OCI-LY1 (cell line): ENCODE measurements around the gene PTPRJ.

Experiments
- H2AFZ ChIP-seq: fragments of 200-600 bp; sonication (generic), shearing (Covaris generic); 2 replicates; pipeline ENCODE4 v1.6.0; 2014; ENCODE audit warnings: antibody characterized with exemption, mild to moderate bottlenecking, low read length
- H3F3A ChIP-seq: fragments of 200-600 bp; sonication (generic), shearing (Covaris generic); 2 replicates; pipeline ENCODE4 v1.6.0; 2014; ENCODE audit warnings: mild to moderate bottlenecking, antibody characterized with exemption, low read length, moderate library complexity; ENCODE audit not compliant: insufficient read depth
- H3K27ac ChIP-seq: fragments of 200-600 bp; sonication (generic); 2 replicates; pipeline ENCODE4 v1.5.1; 2014; ENCODE audit warnings: low read length, mixed run types, mild to moderate bottlenecking, low read depth; ENCODE audit not compliant: poor library complexity, severe bottlenecking
- H3K27me3 ChIP-seq: fragments of 200-600 bp; sonication (generic); 2 replicates; pipeline ENCODE4 v1.6.0; 2014; ENCODE audit warnings: antibody characterized with exemption, mild to moderate bottlenecking, low read length, moderate library complexity; ENCODE audit not compliant: insufficient read depth
- H3K36me3 ChIP-seq: fragments of 200-600 bp; sonication (generic); 2 replicates; pipeline ENCODE4 v1.6.1; 2014; ENCODE audit warnings: mild to moderate bottlenecking, antibody characterized with exemption, low read length, moderate library complexity, mixed read lengths; ENCODE audit not compliant: insufficient read depth
- H3K4me1 ChIP-seq: fragments of 200-600 bp; sonication (generic); 2 replicates; pipeline ENCODE4 v1.5.1; 2014; ENCODE audit warnings: mild to moderate bottlenecking, low read length, moderate library complexity; ENCODE audit not compliant: insufficient read depth, severe bottlenecking
- H3K4me2 ChIP-seq: fragments of 200-600 bp; sonication (generic), shearing (Covaris generic); 2 replicates; pipeline ENCODE4 v1.6.1; 2014; ENCODE audit warnings: low read length
- H3K4me3 ChIP-seq: fragments of 200-600 bp; sonication (generic); 2 replicates; pipeline ENCODE4 v1.5.1; 2014; ENCODE audit warnings: low read length, low read depth, mild to moderate bottlenecking, mixed read lengths; ENCODE audit not compliant: poor library complexity, severe bottlenecking
- H3K79me2 ChIP-seq: fragments of 200-600 bp; shearing (Covaris generic); 2 replicates; pipeline ENCODE4 v1.6.1; 2016; ENCODE audit warnings: mixed run types, low read length, mixed read lengths; ENCODE audit not compliant: insufficient read depth
- H3K9ac ChIP-seq: fragments of 200-600 bp; sonication (generic), shearing (Covaris generic); 2 replicates; pipeline ENCODE4 v1.6.1; 2014; ENCODE audit warnings: mild to moderate bottlenecking, low read length, mixed read lengths
- H3K9me2 ChIP-seq: fragments of 200-600 bp; sonication (generic), shearing (Covaris generic); 2 replicates; pipeline ENCODE4 v1.6.1; 2014; ENCODE audit warnings: low read depth, mild to moderate bottlenecking, low read length, mixed read lengths
- H3K9me3 ChIP-seq: fragments of 200-600 bp; shearing (Covaris generic); 2 replicates; pipeline ENCODE4 v1.6.1; 2014; ENCODE audit warnings: low read length, mixed read lengths
- H4K20me1 ChIP-seq: fragments of 200-600 bp; sonication (generic), shearing (Covaris generic); 2 replicates; pipeline ENCODE4 v1.6.0; 2016; ENCODE audit warnings: mild to moderate bottlenecking, low read length; ENCODE audit not compliant: insufficient read depth
- CTCF ChIP-seq: fragments of 200-600 bp; sonication (generic), shearing (Covaris generic); IDR thresholded peaks from 2 replicates; pipeline ENCODE4 v1.5.1; 2017; ENCODE audit warnings: mild to moderate bottlenecking, antibody characterized with exemption, low read length, moderate library complexity, mixed read lengths
- EZH2 ChIP-seq: fragments of 200-600 bp; sonication (generic), shearing (Covaris generic); IDR thresholded peaks from 2 replicates; pipeline ENCODE4 v1.8.0; 2017; ENCODE audit warnings: borderline replicate concordance, mixed run types, mild to moderate bottlenecking, antibody characterized with exemption, low read length, moderate library complexity, mixed read lengths

PTPRJ gene

GRCh38 chr11:48093795-48094642 is 113.7 kb downstream of the PTPRJ start:
- Histone ChIP-seq H3K79me2 (peaks cover 91% of the 10 kb centered on the region), H3K4me2 (peak overlapping the region; percentile 59), H4K20me1 (no peaks in the 10 kb centered on the region), H3K4me1 (peaks cover 98% of the 10 kb centered on the region), H3K9me2 (no peaks in the 10 kb centered on the region), H3K27ac (peak overlapping the region; percentile 81), H3K36me3 (no peaks in the 10 kb centered on the region), H3K9me3 (no peaks in the 10 kb centered on the region), H2AFZ (no peak overlapping the region), H3K4me3 (peak overlapping the region; percentile 30), H3K27me3 (no peaks in the 10 kb centered on the region), H3F3A (no peaks in the 10 kb centered on the region), H3K9ac (peak overlapping the region; percentile 55)
- no peak for TF ChIP-seq CTCF
- TF ChIP-seq EZH2: no peak

- TF ChIP-seq CTCF (no peak), EZH2 (no peak)
- H3K4me2 ChIP-seq: peak overlapping the region; percentile 59
- no peak overlapping the region for H3K4me3 ChIP-seq
- peaks cover 92% of the 10 kb centered on the region for H3K79me2 ChIP-seq
- no peaks in the 10 kb centered on the region for H3K36me3 ChIP-seq
- peaks cover 98% of the 10 kb centered on the region for H3K4me1 ChIP-seq
- no peaks in the 10 kb centered on the region for H3K27me3 ChIP-seq
- peak overlapping the region; percentile 44 for H3K9ac ChIP-seq
- no peak overlapping the region for H2AFZ ChIP-seq
- H4K20me1 ChIP-seq: no peaks in the 10 kb centered on the region
- no peaks in the 10 kb centered on the region for H3K9me3 ChIP-seq
- no peaks in the 10 kb centered on the region for H3K9me2 ChIP-seq
- H3K27ac ChIP-seq: peak overlapping the region; percentile 81
- H3F3A ChIP-seq: no peaks in the 10 kb centered on the region
Observed at GRCh38 chr11:48094643-48095339, 114.4 kb downstream of the PTPRJ start.

- Histone ChIP-seq H3K9ac (no peak overlapping the region; the same call in 1 of the 2 replicates), H4K20me1 (no peaks in the 10 kb centered on the region), H3F3A (no peaks in the 10 kb centered on the region), H3K79me2 (peaks cover 90% of the 10 kb centered on the region), H3K36me3 (no peaks in the 10 kb centered on the region), H3K27me3 (no peaks in the 10 kb centered on the region), H2AFZ (no peak overlapping the region), H3K4me1 (peaks cover 98% of the 10 kb centered on the region), H3K9me2 (no peaks in the 10 kb centered on the region), H3K4me2 (no peak overlapping the region), H3K27ac (peak overlapping the region; percentile 81), H3K9me3 (no peaks in the 10 kb centered on the region), H3K4me3 (no peak overlapping the region)
- TF ChIP-seq CTCF (no peak), EZH2 (no peak)
Observed at GRCh38 chr11:48095779-48096470, 115.6 kb downstream of the PTPRJ start.
